CMK (cell line): ENCODE results near the gene CAST.

Experiments
- DNase-seq: peaks from one replicate; pipeline ENCODE4 v3.0.0-alpha.2; 2010; ENCODE audit warnings: low read depth

Gene CAST

DNA sequence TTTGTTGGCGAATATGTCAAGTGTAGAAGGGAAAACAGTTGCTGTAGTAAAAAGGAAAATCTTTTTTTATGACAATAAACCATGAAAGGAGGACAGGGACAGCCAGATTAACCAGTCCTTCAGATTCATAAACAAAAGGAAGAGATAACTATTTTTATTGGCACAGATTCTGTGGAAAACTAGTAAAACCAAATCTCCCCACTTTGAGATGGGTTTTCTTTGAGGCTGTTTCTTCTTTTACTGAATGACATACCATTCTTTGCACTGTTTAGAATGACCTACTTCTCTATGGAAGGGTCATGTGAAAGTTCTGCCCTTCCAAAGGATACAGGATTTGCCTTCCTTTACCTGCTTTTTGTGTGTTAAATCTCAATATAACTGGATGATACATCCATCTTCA, 13.7 kb downstream of the CAST start:
- no peak for DNase-seq

DNA sequence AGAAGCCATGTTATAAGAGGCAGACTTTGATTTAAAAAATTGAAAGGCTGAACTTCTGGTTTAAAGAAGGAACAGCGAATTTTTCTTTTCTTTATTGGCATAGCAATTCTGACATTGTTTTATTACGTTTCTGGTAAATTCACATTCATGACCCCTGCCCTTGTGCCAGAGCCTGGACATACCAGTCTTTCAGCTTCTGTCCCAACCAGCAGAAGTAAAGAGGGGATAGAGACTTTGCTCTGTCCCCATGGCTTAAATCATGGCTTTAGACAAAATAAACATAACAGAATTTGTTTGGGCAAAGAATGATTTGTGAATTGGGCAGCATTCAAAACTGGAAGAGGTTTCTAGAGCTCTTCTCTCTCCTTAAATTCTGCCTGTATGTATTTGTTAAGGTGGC, 15.3 kb downstream of the CAST start:
- DNase-seq, result no peak

DNA sequence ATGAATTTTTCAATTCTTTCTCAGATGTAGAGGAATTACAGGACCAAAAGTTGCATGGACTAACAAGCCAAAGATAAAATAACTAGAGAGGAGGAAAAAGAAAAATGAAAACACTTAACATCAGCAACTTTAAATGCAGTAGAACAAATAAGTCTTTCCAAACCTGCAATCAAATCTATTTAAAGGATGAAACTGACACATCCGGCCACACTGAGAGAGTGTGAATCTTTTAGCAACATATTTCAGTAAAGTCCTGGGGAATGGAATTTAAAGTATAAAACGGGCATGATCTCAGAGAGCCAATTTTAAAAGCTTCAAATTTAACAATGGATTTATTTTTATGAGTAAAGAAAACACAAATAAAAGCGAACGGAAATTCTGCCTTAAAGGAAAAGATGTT, 17.1 kb downstream of the CAST start:
- no peak for DNase-seq

DNA sequence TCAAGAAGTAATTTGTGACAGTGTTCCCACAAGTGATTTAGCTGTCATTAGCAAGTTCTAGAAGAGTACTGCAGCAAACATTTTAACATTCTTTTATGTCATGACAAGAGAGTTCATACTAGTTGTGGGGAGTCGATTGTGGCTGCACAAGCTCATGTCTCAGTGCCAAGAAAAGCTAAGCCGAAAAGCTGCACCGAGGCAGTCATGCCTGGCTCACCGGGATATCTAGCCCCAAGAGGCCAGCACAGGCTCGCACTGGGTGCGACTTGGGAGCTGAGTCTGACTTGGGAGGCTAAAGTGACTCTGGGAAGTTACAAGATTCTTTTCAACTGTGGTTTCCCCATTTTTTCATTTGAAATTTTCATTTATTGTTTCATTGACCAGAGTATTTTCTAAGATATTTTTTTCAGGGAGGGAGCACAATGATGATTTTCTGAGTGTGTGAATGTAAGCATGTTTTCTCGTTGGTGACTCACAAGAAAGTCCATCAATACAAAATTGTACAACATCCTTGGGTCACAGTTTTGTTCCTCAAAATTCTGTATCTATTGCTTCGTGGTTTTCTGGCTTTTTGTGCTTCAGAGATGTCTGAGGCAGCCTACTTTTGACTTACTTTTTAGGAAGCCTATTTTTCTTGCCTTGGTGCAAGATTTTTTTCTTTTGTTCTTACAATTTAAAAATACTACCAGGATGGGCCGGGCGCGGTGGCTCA, 18.7 kb downstream of the CAST start:
- no peak for DNase-seq

DNA sequence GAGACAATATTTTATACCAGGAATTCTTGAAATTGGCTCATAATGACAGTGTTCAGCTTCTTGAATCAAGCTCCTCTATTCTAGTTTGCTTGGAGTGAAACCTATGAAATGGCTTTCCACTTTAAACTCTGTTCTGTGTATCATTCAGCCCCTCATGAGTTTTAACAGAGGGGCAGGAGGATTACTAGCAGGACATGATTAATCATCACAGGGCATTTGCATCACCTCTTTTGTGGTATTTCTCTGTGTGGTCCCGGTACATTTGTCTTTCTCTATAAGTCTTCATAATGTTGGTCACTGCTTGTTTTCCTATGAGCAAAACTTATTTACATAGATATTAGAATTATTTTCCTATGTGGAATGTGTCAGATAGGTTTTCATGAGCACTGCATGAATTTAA, 21.2 kb downstream of the CAST start:
- DNase-seq, result no peak

DNA sequence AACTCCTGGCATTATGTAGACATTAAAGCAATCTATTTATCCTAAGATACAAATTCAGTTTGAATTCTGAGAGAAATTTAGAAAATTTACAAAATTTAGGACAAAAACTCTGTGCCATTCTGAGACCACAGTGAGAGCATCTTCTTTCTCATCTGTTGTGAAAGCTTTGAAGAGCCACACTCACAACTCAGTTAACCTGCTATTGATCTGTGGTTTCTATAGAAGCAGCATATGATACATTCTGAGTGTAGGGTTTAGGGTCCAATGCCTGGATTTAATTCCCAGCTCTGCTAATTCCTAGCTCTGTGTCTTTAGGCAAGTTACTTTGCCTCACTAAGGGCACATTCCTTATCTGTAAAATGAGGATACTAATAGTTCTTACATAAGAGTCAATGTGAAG, 21.6 kb downstream of the CAST start:
- DNase-seq, result no peak

DNA sequence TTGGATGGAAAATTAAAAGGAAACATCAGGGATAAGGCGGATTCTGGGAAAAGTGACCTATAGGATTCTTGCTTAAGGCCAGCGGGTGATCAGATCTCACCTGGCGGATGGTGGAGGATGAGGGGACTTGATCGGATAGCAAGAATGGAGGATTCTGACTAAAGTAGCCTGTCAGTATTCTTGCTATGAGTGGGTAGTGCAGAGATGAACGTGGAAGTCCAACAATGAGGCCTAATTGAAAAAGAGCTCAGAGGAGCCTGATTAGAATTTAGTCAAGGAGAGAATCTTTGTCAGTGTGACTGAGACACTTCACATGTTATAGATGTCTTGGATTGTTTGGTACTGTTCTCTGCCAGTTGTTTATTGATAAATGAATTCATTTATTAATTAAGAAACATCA, 24.9 kb downstream of the CAST start:
- no peak for DNase-seq

DNA sequence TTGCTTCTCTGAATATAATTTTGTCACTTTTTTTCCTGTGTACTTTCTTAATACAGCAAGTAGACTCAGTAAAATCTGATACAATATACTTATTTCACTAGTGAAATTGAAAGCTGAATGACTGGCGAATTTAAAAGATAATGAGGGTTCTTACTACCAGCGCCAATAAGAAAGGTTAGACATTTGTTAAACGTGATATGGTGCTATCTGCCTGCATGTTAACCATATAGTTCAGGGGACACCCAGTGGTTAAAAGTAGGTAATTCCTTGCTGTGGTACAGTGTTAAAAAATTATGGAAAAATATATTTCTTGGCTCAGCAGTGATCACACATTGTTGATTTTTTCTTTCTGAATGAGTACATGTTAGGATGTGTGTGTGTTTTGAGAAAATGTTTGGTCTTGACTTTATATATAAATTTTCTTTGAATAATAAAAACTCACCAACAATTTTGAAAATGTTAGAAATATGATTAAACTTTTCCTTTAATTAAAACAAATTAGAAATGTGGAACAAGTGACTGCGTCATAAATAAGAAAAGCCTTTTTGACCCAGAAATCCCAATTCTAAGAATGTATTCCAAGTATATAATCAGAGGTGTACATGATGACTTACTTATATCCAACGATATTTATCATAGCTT, 25.8 kb downstream of the CAST start:
- DNase-seq, result no peak

DNA sequence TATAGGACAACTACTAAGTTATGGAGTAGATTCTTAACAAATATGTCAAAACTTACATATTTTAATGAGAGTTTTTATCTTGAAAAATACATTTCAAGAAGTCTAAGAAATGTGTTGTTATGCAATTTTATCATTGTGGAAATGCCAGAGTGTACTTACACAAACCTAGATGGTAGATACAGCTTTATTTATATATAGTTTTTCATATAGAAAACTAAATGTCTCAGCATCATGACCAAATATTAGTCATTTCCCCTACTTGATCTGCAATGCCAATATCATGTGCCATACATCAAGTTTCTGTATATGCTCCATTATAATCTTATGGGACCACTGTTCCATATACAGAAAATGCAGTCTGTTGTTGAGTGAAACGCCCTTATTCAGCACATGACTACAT, 28.7 kb downstream of the CAST start:
- no peak for DNase-seq

DNA sequence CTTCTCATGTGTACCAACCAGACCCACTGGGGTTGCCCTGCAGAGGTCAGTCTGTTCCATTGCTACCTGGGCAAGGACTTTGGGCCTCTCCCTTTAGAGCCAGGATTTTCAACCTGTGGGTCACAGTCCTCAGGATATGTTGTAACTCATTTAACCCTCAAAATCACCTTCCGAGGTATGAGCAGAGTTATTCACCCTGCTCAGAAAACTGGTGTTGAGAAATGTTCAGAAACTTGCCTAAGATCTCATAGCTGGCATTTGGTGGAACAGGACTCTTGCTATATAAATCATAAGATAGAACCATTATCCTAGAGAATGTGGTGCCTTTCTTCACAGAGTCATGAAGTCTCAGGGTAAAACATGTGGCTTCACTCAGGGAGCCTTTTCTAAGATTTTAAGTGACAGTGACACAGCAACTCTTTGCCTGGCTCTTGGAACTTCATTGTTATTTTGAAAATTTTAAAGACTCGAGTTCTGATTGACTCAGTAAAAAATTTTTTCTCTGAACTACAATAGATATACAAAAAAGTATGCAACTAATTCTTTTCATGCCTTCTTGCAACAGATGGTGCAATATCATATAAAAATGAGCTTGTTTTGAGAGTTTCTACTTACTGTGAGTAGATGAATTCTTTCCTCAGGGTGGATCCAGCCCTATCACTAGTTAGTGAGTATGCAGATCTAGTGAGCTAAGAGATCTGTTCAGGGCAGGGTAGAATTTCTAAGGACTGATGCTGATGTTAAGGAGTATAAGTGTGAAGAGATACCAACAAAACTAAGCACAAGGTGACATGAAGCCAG, 29.5 kb downstream of the CAST start:
- no peak for DNase-seq

DNA sequence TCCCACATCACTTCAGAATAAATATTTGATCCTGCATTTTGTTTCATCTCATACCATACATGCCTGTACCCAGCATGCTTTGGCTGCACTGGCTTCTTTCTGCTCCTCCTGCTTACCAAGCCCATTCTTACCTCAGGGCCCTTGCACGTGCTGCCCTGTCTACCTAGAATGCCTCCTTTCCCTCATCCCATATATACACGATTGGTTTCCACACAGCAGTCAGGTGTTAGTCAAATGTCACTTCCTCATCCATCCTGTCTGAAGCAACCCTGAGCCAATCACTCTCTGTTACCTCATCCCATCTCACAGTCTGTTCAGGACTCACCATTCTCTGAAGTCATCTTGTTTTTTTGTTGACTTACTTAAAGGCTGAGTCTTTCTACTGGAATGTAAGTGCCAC, 30.3 kb downstream of the CAST start:
- no peak for DNase-seq

DNA sequence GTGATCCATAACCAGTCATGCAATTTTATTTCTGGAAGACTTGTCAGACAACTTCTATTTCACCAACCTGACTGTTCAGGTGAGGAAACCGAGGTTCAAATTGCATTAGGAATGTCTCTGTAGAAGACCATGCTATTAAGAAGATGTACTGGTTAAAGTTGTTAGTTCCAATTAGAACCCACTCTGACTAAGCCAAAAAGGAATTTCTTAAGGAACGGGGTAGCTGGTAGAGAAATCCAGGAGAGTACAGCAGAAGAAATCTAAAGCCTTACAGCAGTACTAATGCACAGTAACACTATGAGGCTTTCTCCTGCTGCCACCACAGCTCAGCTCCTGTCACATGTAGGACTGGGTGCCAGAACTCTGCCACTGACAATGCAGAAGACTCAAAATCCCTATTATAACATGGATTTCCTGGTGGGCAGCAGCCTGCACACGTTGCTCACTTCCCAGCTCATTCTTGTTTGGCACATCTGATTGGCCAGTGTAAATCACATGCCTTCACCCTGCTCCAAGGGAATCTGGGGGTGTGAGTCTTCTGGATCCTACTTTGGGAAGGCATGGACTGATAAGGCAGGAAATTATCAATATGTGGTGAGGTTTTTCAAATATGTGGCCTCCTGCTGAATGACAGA, 37.1 kb downstream of the CAST start:
- DNase-seq, result no peak

DNA sequence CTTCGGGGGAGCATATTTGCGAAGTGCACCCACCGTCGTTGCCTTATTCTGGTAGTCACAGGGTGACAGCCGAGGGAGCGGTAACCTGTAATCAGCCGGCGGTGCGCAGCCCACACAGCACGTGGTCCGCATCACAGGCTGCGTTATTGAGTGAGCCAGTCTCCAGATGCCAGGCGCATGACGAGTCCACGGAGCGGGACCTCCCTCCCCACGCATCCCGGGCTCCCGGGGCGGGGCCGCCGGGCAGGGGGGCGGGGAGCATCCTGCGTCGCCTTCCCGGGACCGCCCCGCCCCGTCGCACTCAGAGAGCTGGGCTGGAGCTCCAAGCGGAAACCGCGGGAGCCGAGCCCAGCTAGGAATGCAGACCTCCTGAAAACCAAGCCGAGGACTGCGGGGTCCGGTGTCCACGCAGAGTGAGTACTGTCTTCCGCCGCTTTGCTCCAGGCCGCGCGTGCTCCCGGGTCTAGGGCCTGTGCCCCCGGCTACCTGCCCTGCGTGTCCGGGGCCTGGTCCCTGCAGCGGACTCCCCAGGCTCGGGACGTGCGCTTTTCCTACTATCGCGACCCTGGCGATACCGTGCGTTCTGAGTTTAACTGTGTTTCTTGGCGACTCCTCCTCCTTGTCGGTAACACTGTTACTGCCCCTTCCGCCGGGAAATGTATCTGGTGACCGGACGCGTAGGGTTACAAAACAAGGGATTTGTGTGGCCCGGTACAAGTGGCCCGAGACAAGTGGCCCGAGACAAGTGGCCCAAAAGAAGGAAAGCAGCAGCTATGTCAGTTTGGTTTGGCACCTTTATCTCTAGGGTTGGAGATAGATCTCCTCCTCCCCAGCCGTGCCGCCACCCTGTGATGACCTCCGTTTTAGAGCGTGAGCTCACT, 40.6 kb downstream of the CAST start:
- DNase-seq, result peak; percentile 31

DNA sequence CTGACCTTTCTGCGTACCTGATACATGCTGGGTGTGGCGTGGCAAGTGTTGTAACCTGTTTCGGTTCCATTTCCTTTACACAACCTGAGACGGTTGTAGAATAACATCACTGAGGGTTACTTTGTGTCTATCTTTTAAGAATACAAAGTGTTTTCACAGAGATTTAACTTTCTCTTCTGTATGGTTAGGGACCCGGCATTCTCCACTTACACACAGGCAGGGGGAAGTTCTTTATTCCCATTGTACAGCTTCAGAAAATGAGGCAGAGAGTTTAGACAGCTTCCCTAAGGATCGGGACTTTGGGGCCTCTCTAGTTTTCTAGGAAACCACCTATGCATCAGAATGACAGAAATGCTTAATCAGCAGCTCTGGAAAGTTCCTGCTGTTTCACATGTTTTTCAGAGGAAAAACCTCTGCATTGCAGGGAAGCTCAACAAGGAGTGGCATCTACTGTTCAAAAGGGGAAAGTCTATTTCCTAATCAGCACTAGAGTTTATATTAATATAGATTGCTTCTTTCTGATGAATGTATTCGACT, 41.3 kb downstream of the CAST start:
- DNase-seq, result no peak

DNA sequence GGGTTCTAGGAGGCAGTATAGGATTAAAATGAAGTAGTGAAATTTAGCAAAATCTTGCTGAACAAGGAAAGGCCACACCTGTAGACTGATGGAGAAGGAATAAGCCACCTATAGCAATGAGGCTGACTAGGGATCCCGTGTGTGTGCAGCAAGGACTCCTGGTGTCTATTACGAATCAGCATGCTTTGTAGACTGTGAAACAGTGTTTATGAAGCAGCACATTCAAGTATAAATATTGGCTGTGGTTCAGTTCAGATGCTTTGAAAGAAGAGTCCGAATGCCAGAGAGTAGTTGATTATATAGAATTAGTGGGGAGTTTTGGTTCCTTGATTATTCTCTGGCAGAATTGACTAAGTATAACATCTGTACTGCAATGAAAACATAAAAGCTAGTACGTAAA, 41.8 kb downstream of the CAST start:
- no peak for DNase-seq

DNA sequence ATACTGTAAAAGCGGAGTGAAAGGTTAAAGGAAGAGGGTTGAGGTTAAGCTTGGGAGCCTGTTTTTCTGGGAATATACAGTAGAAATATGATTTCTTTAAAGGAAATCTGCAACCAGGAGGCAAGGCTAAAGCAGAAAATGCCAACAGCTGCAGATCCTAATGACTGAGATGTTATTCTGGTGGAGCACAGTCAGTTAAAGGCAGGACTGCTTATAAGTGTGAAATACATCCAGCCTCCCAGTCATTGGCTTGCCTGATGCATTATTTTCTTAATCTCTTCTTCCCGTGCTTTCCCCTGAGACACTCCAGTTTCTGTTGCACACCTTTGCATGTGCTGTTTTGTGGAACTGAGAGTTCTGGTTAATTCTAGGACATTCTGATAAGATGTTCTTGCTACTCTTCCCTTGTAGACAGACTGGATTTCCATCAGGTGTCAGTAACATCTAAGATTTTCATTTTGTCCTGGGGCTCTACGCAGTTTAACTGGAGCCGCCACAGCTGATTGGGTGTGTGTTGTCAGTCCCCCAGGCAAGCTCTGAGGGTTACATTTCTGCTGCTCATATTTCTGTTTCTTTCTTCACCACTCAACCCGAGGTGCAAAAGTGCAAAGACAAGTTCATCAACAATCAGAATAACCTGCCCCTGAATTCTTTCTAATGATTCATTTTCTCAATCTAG, 44.4 kb downstream of the CAST start:
- no peak for DNase-seq

DNA sequence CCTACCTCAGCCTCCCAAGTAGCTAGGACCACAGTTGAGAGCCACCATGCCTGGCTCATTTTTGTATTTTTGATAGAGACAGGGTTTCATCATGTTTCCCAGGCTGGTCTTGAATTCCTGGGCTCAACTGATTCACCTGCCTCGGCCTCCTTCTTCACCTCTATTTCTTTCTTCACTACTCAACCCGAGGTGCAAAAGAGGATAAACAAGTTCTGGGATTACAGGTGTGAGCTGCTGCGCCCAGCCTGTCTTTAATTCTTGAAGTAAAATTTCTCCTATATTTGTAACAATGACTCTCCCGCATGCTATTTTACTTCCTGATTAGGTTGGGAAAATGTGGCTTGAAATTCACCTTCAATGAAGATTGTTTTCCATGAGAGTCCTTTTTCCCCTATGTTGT, 46.4 kb downstream of the CAST start:
- DNase-seq, result no peak

DNA sequence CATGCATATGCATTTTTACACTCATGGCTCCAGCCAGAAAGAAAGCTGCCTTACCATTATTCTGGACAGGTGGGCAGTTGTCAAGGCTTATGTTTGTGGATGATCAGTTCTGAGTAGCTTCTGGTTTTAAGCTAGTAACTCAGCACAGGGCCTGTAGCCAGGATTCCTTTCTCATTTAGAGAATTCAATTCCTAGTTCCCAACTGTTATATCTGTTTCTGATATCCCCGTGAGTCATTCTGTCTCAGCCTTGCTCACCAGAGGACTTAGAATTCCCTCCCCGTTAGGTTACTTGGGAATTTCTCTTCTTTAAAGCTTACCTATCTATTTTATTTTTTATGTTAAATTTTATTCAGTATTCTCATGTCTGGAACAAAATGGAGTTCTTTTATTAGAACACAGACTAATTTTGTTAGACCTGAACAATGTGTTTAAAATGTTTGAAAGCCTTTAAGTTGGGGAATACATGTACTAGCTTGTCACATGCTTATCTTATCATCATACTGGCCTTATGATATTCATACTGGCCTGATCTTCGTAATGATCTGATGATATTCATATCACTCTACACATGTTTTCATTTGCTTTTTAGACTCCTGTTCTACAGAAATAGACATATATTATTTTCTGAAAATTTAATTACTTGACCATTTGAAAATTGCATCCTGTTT, 47.1 kb downstream of the CAST start:
- DNase-seq, result no peak

DNA sequence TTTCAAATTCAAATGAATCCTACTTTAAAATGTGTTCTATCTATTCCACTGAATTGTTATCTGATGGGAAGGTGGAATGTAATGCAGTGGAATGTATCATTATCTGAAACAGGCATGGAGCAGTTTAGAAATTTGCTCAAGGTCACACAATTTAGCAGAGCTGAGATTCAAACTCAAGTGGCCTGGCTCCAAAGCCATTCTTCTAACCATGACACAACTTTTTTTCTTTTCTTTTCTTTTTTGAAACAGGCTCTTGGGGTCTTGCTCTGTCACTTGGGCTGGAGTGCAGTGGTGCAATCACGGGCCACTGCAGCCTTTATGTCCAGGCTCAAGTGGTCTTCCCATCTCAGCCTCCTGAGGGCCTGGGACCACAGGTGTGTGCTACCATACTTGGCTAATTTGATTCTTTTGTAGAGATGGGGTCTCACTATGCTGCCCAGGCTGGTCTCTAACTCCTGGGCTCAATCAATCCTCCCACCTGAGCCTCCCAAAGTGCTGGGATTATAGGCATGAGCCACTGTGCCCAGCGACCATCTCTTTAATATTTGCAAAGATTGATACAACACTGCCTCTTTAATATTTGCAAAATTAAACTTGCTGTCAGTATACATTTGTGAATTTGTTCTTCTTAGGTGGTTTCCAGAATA, 50.0 kb downstream of the CAST start:
- DNase-seq, result no peak

DNA sequence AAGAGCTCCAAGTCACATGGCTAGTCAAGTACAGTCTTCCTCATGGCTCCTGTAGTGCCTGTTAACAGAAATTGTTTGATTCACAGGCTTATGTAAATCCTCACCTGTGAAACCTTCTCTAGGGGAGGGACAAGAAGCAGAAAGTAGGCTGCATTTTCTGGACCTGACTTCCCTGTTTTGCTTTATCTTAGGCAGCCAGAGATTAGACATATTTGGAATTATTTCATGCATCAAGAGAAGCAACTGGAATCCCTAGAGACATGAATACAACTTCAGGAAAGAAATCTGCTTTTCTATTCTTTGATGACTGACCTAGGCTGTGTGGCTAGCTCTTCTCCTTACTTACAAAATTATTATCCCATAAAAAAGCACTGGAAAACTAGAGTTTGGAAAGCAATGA, 52.3 kb downstream of the CAST start:
- DNase-seq, result no peak
